ENCODE data around the gene ARHGEF12.

The ARHGEF12 gene, protein sequence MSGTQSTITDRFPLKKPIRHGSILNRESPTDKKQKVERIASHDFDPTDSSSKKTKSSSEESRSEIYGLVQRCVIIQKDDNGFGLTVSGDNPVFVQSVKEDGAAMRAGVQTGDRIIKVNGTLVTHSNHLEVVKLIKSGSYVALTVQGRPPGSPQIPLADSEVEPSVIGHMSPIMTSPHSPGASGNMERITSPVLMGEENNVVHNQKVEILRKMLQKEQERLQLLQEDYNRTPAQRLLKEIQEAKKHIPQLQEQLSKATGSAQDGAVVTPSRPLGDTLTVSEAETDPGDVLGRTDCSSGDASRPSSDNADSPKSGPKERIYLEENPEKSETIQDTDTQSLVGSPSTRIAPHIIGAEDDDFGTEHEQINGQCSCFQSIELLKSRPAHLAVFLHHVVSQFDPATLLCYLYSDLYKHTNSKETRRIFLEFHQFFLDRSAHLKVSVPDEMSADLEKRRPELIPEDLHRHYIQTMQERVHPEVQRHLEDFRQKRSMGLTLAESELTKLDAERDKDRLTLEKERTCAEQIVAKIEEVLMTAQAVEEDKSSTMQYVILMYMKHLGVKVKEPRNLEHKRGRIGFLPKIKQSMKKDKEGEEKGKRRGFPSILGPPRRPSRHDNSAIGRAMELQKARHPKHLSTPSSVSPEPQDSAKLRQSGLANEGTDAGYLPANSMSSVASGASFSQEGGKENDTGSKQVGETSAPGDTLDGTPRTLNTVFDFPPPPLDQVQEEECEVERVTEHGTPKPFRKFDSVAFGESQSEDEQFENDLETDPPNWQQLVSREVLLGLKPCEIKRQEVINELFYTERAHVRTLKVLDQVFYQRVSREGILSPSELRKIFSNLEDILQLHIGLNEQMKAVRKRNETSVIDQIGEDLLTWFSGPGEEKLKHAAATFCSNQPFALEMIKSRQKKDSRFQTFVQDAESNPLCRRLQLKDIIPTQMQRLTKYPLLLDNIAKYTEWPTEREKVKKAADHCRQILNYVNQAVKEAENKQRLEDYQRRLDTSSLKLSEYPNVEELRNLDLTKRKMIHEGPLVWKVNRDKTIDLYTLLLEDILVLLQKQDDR (N-terminal part only)

GRCh38 chr11:120335908-120336640 lies at the start of gene ARHGEF12:
ARHGEF12 (plus strand) TSS chr11:120336413; CDS start chr11:120337244, 831 bp downstream.
- in situ Hi-C loops (cut with MboI; ENCODE audit: low pct_unique_long_range_greater_than_20kb, low sequenced_read_pairs), result no loop called here
- peak; percentile 72 for DNase-seq

GRCh38 chr11:120288021-120288420 lies 48.2 kb upstream of the ARHGEF12 start:
- DNase-seq, result no peak
- in situ Hi-C loops (cut with MboI; ENCODE audit: low pct_unique_long_range_greater_than_20kb, low sequenced_read_pairs), result no loop called here

DNA sequence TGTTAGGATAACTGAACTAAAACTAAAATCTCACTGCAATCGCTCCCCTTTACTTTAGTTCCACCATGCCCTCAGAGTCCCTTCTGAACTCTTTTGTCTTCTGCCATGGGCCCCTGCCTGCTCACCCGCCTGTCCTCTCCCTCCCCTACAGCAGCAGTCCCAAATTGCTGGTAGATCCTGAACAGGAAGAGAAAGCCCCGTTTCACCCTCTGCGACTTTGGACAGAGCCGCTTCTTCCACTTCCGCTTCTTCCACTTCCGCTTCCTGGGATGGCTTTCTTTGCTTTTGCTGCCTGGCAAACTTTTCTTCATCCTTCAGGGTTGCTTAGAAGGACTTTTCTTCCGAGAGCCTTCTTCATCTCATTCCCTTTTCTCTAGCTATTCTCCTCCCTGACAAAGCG lies 46.8 kb upstream of the ARHGEF12 start:
- DNase-seq, result peak; percentile 18
- in situ Hi-C loops (cut with MboI; ENCODE audit: low pct_unique_long_range_greater_than_20kb, low sequenced_read_pairs), result no loop called here

DNA sequence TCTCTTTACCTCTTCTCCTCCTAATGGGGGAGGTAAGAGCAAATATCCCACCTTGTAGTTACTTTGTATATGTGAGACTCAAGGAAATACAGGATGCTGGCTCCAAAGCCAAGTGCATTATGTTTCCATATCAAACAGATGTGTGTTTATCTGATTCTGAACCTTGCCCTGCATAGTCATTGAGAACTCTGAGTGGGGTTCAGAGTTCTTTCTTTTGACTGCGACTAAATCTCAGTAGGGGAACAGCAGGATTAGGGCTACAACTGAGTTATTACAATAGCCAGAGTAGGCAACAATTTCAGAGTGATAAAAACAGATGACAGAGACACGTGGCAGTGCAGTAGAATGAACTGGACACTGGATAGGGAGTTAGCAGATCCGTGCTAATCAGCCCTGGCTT lies 45.3 kb upstream of the ARHGEF12 start:
- in situ Hi-C loops (cut with MboI; ENCODE audit: low pct_unique_long_range_greater_than_20kb, low sequenced_read_pairs), result loop anchor here (10.0 kb wide), 1 partner anchor 116 kb away; no protein-coding TSS in a partner anchor
- DNase-seq, result no peak

DNA sequence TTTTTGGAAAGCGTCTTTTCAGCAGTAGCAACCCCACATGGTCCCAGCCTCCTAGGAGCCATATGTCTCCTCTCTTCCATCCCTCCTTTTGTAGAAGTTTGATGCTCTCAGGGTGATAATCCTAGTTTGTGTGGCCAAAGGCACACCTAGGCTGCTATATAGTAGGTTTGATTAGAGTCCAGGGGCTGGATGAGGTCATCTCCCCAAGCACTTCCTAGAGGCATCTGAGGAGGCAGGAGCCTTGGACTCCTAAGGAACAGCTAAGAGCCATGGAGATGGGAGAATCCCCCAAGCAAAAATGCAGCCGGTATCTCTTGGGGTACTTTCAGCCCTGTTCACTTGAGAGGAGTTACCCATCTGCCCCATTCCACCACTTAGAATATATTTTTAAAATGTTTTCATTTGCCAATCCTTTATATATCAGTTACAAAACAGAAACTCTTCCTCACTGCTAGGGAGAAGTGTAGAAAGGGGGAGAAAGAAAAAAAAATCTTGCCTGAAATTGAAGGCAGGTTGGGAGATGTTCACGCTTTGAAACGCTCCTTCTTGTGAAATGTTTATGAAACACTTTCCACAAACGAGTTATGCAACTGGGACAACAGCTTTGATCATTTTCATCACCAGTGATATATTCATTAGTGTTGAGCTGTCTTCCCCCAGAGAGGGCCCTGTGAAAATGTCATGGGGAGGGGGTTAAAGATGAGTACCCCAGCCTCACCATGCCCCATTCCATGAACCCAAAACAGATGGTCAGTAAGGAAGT lies 43.0 kb upstream of the ARHGEF12 start:
- in situ Hi-C loops (cut with MboI; ENCODE audit: low pct_unique_long_range_greater_than_20kb, low sequenced_read_pairs), result loop anchor here (10.0 kb wide), 1 partner anchor 118 kb away; no protein-coding TSS in a partner anchor
- no peak for DNase-seq

GRCh38 chr11:120294096-120294495 lies 42.1 kb upstream of the ARHGEF12 start:
- in situ Hi-C loops (cut with MboI; ENCODE audit: low pct_unique_long_range_greater_than_20kb, low sequenced_read_pairs), result loop anchor here (10.0 kb wide), 1 partner anchor 119 kb away; no protein-coding TSS in a partner anchor

DNA sequence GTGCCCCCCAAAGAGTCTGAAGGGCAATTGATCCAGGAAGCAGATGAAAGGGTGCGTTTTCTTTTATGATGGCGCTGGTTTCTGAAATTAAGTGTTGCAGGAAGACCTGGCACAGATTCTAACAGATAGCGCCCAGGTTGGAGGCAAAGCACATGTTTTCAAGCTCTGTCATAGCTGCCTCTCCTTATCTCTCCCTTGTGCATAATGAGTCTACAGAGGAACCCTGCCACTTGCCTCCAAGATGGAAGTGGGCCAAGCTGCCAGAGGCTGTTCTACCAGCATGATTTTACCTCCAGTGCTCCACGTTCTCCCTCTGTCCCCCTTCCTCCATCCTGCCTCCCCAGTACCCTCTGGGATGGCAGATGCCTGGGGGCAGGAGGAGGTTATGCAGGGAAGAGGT lies 41.1 kb upstream of the ARHGEF12 start:
- DNase-seq, result no peak
- in situ Hi-C loops (cut with MboI; ENCODE audit: low pct_unique_long_range_greater_than_20kb, low sequenced_read_pairs), result loop anchor here (10.0 kb wide), 1 partner anchor 120 kb away; no protein-coding TSS in a partner anchor

More at GRCh38 chr11:120294096-120294495, 42.1 kb upstream of the ARHGEF12 start:
- no peak for DNase-seq

DNA sequence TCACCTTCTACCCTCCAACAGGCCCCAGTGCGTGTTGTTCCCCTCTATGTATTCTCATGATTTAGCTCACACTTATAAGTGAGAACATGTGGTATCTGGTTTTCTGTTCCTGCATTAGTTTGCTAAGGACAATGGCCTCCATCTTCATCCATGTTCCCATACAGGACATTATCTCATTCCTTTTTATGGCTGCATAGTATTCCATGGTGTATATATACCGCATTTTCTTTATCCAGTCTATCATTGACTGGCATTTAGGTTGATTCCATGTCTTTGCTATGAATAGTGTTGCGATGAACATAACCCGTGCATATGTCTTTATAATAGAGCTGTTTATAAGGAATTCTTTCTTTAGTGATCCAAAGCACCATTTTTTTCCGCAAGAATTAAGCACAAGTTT lies 39.7 kb upstream of the ARHGEF12 start:
- in situ Hi-C loops (cut with MboI; ENCODE audit: low pct_unique_long_range_greater_than_20kb, low sequenced_read_pairs), result loop anchor here (10.0 kb wide), 1 partner anchor 122 kb away; no protein-coding TSS in a partner anchor
- no peak for DNase-seq

- in situ Hi-C loops (cut with MboI; ENCODE audit: low pct_unique_long_range_greater_than_20kb, low sequenced_read_pairs), result loop anchor here (10.0 kb wide), 1 partner anchor 124 kb away; no protein-coding TSS in a partner anchor
- DNase-seq, result no peak
Measured at GRCh38 chr11:120298461-120298860, 37.8 kb upstream of the ARHGEF12 start.

DNA sequence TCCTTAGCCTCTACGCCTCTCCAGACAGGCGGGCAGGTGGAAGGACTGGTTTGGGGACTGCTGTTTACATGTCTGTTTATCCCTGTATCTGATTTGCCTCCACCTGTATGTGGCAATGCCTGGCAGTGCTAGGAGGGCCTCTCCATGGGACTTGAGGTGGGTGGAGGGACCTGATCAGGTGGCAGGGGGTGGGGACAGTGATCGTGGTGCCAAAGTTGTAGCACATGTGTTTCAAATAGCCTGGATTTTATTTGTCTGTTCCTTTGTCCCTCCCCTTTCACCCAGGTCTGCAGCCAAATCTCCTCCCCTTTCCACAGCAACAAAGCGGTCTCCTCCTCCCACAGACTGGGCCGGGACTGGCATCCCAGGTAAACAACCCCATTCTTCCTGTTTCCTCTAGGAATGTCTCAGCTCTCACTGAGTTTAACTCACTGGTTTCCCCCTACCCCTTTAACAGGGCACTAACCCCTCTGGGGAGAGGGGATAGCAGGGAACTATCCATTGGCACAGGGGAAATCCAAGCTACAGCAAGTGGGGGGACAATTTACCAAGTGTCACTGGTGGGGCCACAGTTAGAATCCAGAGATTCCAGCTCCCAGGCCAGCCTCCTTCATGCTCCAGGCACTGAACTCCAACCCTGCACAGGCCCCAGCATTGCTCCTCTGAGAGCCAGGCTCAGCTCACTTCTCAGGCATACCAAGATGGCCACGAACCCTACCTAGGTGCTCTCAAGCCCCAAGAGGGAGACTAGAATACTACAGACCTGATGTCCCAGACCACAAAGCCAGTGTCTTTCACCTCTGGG lies 34.0 kb upstream of the ARHGEF12 start:
- no peak for DNase-seq
- in situ Hi-C loops (cut with MboI; ENCODE audit: low pct_unique_long_range_greater_than_20kb, low sequenced_read_pairs), result no loop called here

DNA sequence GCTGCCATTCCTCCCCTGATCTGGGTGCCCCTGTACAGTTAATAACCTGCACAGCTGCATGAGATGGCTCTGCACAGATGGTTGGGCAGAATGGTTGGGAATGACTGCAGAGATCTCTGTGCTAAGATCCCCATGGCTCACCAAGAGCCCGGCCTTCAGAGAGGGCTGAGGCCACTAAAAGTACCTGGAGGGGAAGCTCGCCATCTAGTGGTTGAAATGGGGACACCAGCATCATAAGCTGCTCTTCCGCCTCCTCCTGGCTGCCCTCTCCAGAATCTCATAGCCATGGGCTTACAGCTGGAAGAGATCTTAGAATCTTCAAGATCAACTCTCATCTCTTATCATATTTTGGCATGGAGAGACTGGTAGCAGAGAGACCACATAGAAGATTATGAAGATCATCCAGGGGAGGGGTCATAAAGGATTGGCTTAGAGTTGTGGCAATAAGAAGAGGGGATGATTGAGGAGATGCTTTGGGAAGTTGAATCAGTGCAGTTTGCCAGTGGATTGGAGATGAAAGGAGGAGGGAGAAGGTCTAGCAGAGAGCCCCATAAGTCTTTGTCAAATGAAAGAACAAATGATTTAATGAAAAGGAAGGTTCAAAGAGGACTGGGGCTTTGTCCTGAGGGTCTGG lies 33.1 kb upstream of the ARHGEF12 start:
- in situ Hi-C loops (cut with MboI; ENCODE audit: low pct_unique_long_range_greater_than_20kb, low sequenced_read_pairs), result no loop called here

GRCh38 chr11:120304526-120304925 lies 31.7 kb upstream of the ARHGEF12 start:
- DNase-seq, result peak; percentile 12

More for the DNA sequence above, 33.1 kb upstream of the ARHGEF12 start:
- DNase-seq, result peak; percentile 78

GRCh38 chr11:120305286-120305685 lies 30.9 kb upstream of the ARHGEF12 start:
- no peak for DNase-seq
- in situ Hi-C loops (cut with MboI; ENCODE audit: low pct_unique_long_range_greater_than_20kb, low sequenced_read_pairs), result no loop called here

More at GRCh38 chr11:120304526-120304925, 31.7 kb upstream of the ARHGEF12 start:
- in situ Hi-C loops (cut with MboI; ENCODE audit: low pct_unique_long_range_greater_than_20kb, low sequenced_read_pairs), result no loop called here

GRCh38 chr11:120306519-120307242 lies 29.5 kb upstream of the ARHGEF12 start:
- no peak for DNase-seq
- in situ Hi-C loops (cut with MboI; ENCODE audit: low pct_unique_long_range_greater_than_20kb, low sequenced_read_pairs), result no loop called here

DNA sequence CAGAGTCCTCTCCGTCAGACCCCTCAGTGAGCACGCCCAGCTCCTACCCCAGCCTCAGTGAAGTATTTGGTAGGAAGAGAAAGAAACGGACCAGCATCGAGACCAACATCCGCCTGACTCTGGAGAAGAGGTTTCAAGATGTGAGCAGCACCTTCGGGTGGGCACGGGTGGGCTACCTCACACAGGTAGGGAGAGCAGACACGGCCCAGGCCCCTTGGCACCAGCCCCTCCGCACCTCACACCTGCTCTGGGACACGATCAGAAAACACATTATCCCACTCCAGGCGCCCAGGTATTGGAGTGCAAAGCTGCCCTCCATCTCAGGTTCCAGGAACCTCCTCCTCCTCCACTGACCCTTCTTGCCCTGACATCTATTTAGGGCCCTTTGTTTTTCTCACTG lies 28.7 kb upstream of the ARHGEF12 start:
- DNase-seq, result no peak
- in situ Hi-C loops (cut with MboI; ENCODE audit: low pct_unique_long_range_greater_than_20kb, low sequenced_read_pairs), result no loop called here

DNA sequence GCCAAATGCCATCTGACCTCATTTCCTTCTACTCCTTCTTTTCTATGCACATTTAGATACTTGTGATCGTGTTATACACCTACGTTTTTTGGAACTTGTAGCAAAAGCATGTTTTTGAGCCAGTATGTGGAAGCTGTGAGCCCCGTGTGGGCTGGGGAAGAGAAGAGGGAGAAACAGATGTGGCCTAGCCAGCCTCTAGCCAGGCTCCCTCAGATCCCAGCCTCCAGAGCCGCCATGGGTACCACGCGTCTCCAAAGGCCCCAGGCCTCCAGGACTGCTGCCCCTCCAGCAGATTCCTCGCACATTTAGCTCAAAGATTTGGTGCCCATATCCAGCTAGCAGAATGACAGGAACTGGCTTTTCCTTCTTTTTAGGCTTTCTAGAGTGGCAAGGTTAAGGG lies 28.1 kb upstream of the ARHGEF12 start:
- in situ Hi-C loops (cut with MboI; ENCODE audit: low pct_unique_long_range_greater_than_20kb, low sequenced_read_pairs), result no loop called here
- DNase-seq, result no peak

Measured in KBM-7 (cell line).